Superior temporal gyrus (tissue), 1 donor: ENCODE data around the gene BUD13.
"Not testable (repeated sequence)": the region's sequence is repeated elsewhere in the genome, so short reads cannot be mapped to it uniquely, and the experiment has no call there.

ENCODE experiments used
- DNase-seq: peaks from one replicate; pipeline ENCODE4 v3.0.0-alpha.2; 2016; ENCODE audit errors: extremely low spot score

BUD13 gene

DNA sequence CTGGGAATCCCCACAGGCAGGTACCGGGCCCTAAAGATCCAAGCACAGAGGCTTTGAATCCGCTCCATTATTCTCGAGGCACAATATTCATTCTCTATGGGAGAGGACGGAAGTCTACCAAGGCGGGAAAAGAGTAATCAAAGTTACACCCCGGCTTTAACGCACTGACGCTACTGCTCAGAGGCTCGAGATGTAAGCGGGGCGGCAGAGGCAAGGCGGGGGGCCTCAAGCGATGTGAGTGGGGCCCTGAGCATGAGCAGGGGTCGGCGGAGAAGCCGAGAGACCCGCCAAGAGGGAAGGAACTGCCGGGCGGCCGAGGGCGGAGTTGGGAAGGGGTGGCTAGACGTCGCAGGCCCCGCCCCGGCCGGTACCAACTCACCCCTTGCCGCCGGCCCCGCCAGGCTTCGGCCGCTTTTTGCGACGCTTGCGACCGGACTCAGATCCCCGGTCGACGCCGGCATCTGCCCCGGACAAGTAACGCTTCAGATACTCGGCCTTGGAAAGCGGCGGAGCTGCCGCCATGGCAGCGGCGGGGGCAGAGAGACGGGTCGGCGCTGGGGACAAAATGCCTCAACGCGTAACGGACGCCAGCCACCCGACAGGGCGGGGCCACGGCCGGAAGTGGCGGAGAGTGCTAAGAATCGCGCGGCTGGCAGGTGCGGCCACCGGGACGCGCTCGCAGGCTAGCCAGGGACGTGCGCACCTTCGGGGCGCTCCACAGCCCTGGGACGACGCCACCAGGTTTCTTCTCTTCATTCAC, at the start of gene BUD13:
Gene BUD13, minus strand, starts transcription at position 545 of the 760 bp plus-strand sequence. Its CDS starts 23 bp downstream, at position 522.
- DNase-seq = peak; percentile 92

- no peak for DNase-seq
Observed at GRCh38 chr11:116822575-116822974, 49.8 kb upstream of the BUD13 start.

- DNase-seq = no peak
Observed at GRCh38 chr11:116821050-116821918, 48.5 kb upstream of the BUD13 start.

- no peak for DNase-seq
Observed at GRCh38 chr11:116819049-116819448, 46.3 kb upstream of the BUD13 start.

- DNase-seq = no peak
Observed at GRCh38 chr11:116814502-116814901, 41.7 kb upstream of the BUD13 start.

DNA sequence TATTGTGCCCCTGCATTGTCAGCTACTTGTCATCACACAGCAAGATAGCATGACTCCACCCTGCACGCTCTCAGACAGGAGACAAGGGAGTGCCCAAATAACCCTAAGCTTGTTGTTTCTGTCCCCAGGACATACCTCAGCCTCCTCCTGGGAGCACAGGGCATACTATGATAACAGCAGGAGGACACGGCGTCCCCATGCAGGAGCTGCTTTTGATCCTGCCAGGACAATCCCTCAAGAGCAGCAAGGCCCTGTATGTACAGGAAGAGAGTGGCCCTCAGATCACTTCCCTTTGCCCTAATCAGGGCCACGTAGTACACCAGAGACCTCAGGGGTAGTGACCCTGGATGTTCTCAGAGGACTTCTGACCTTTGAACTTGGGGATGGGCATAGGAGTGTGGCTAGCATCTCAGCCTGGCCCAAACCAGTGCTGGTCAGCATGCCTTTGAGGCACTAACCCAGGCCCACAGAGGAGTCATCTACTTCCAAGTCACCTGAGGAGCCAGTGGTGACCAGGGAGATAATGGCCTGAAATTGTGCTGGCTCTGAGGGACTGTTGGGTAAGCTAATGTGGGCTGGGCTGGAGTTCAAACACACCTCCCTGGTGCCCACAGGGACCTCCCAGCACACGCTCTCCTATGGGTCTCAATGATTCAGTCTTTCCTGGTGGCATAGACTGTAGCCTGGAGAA, 41.1 kb upstream of the BUD13 start:
- DNase-seq = no peak

DNA sequence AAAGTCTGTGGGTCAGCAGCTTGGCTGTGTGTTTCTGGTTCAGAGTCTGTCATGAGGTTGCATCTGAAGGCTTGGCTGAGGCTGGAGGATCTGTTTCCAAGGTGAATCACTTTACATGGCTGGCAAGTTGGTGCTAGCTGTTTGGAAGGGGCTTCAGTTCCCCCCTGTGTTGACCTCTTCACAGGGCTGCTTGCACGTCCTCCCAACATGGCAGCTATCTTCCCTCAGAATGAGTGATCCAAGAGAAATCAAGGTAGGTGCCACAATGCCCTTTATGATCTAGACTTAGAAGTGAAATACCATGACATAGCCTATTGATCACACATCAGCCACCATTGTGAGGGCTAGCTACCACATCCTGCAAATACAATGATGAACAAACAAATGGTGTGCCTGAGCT, 40.4 kb upstream of the BUD13 start:
- DNase-seq = no peak

DNA sequence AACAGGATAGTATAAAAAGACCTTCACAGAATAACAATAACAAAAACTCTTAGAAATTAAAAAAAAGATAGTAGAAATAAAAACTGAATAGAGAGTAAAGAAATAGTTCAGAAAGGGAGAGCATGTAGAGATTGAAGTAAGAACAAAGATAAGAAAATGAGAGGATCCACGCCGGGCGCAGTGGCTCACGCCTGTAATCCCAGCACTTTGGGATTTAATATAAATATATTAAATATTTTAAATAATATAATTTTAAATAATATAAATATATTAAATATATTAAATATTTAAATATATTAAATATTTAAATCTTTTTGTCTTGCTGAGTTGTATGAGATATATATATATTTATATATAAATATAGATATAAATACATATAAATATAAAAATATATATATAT, 39.3 kb upstream of the BUD13 start:
- no peak for DNase-seq

DNA sequence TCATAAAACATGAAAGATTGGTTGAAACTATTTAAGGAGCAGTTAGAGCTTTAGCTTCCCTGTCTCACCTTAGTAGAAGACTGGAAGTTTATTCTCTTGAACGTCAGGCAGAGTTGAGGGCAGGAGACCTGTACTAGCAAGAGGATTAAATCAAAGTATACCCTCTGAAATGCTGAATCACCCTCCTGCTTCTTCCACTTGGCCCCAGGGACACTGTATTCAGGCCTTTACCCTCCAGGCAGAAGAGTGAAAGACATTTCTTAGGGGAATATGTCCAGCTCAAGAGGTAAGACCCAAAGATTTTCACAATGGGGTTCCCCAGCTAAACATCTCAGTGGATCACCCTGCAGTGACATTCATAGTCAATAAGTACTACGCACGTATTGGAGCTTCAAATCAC, 38.4 kb upstream of the BUD13 start:
- DNase-seq = no peak

DNA sequence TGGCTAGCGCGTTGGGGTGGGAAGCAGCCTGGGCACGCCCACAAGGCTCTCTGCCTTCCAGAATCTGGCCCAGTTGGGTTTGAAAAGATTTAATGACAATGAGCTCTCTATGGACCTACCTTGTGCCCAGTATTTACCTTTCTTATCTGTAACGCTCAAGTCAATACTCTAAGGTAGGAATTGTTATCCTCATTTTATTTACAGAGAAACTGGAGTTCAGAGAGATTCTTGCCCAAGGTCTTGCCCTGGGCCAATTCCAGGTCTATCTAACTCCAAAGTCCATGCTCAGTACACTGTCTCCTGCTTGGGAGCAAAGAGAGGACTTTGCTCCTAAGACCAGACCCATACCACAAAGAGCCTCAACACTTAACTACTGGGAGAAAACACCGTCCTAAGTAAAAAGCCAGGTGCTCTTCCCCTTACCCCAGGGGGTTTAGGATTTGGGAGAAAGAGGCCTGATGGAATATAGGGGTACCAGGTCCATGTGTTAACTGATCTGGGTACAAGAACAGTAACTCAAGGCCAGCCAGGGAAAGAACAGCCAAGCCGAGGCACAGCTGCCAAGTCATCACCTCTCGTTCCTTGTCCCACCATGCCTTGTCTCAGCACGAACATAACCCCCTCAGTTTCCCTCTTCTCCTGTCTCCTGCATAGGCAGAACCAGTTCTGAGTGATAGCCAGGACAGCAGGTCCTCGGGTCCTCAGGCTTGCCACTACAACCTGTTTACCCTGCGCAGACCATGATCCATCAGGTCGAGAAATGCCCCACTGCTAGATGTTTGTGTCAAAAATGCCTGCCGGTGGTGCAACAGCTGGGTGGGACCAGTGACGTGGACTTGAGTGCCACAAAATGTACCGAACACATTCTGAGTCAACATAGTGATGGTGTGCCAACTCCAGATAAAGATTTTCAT, 35.7 kb upstream of the BUD13 start:
- no peak for DNase-seq

DNA sequence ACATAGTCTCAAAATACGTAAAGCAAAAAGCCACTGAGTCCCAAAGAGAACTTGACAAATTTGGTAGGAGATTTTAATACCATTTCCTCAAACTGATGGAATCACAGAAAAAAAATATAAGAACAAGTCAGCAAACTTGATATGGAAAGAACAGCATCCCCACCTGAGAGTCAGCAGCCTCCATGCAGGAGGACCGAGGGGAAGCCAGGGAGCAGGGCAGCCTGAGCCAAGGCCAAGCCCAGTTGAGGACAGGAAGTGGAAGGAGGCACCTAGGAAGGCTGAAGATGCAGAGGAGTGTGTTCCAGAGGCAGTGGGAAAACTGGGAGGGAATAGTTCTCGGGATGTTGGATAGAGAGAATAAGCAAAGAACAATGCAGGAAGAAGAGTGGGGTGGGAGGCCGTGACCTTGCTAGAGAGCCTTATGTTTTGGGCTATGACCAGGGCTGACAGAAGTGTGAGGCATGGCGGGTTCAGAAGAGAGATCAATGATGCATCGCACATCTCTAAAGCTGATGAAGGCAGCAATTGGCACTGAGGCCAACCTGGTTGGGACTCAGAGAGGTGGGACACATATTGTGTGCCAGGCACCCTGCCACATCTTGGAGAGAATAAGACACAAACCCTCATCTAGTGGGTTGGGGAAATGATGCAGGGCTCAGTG, 34.9 kb upstream of the BUD13 start:
- DNase-seq = no peak

GRCh38 chr11:116804001-116804400, 31.2 kb upstream of the BUD13 start:
- DNase-seq = no peak

DNA sequence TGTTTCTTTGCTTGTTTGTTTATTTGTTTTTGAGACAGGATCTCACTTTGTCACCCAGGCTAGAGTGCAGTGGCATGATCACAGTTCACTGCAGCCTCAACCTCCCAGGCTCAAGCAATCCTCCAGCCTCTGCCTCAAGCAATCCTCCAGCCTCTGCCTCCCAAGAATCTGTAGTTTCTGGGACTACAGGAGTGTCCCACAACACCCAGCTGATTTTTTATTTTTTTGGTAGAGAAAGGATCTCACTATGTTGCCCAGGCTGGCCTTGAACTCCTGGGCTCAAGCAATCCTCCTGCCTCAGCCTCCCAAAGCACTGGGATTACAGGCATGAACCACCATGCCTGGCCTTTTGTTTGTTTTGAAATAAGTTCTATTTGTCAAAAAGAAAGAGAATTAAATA, 28.9 kb upstream of the BUD13 start:
- not testable (repeated sequence) for DNase-seq

GRCh38 chr11:116800610-116801009, 27.8 kb upstream of the BUD13 start:
- no peak for DNase-seq

GRCh38 chr11:116798368-116798767, 25.6 kb upstream of the BUD13 start:
- DNase-seq = no peak

- DNase-seq = no peak
Observed at GRCh38 chr11:116797816-116798215, 25.0 kb upstream of the BUD13 start.

GRCh38 chr11:116796548-116796947, 23.8 kb upstream of the BUD13 start:
- no peak for DNase-seq

DNA sequence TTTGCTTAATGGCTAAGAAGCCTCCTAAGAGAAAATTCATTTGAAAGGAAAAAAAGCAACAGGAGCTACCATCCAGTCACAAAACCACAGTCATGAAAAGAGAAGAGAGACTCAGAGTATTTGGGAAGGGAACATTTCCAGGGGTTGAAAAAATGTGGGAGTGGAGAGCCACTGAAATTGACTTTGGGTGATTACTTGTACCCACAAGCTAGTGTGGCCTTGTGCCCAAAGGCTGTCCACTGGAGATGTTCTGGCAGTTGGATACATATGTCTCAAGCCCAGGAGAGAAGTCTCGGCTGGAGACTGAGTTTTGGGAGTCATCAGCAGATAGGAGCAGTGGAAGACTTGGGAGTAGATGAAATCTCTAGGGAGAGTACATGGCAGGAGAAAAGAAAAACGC, 22.1 kb upstream of the BUD13 start:
- DNase-seq = no peak

DNA sequence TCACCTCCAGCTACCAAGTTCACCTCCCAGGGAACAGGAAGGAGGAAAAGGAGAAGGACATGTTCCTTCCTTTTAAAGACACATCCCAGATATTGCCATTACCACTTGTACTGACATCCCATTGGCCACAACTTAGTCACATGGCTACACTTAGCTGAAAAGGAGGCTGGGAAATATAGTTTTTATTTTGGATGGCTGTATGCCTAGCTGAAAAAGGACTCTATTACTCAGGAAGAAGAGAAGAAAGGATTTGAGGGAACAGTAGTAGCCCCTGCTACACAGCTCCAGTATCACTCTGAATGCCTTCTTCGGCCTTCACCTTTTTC, 20.9 kb upstream of the BUD13 start:
- no peak for DNase-seq

GRCh38 chr11:116792869-116793771, 20.3 kb upstream of the BUD13 start:
- no peak for DNase-seq
